Body of pancreas (tissue), 4 donors: ENCODE measurements around the gene PDE6B. TPM values are rescaled to one million over a fixed set of nuclear protein-coding genes. Genes with fewer than 3 reads are reported as not detected.

ENCODE experiments used
- ATAC-seq: fragments of 150-250 bp; one replicate; pipeline ENCODE4 v1.9.1; 2016
- DNase-seq, 4 donors: peaks; one replicate each; pipeline ENCODE4 v3.0.0-alpha.2; 2019
- H3K27ac ChIP-seq, 4 donors: fragments of 200-600 bp; sonication (generic); 1 replicate in 3 of 4; 2 replicates in 1 of 4; pipeline versions ENCODE4 v1.5.1 to v1.6.1; 2016 to 2019; ENCODE audit warnings: mild to moderate bottlenecking in 1 of 4, mixed read lengths in 1 of 4, moderate library complexity in 1 of 4
- H3K27me3 ChIP-seq, 2 donors: fragments of 200-600 bp; sonication (generic); one replicate each; pipeline ENCODE4 v1.6.0; 2016; ENCODE audit warnings: mild to moderate bottlenecking in 1 of 2
- H3K36me3 ChIP-seq, 2 donors: fragments of 200-600 bp; sonication (generic); replicated peaks in 1 of 2; 2 replicates each; pipeline ENCODE4 v1.5.1; 2016; ENCODE audit warnings: low read depth in 2 of 2; ENCODE audit not compliant: insufficient read depth in 1 of 2
- H3K4me1 ChIP-seq: fragments of 200-600 bp; sonication (generic); one replicate; pipeline ENCODE4 v1.6.0; 2016
- H3K4me3 ChIP-seq, 2 donors: fragments of 200-600 bp; sonication (generic); 1 replicate in 1 of 2; 2 replicates in 1 of 2; pipeline ENCODE4 v1.5.1; 2016 to 2019
- H3K9me3 ChIP-seq, 3 donors: fragments of 200-600 bp; sonication (generic); 1 replicate in 2 of 3; 2 replicates in 1 of 3; pipeline ENCODE4 v1.5.1; 2016
- CTCF ChIP-seq, 7 experiments: fragments of 450-650 bp in 4 of 7; fragments of 200-600 bp in 3 of 7; sonication (generic) in 3 of 7; IDR thresholded peaks; one replicate each; pipeline ENCODE4 v1.5.1; 2016 to 2019; ENCODE audit warnings: antibody characterized with exemption in 7 of 7
- POLR2A ChIP-seq, 3 donors: fragments of 450-650 bp; IDR thresholded peaks; one replicate each; pipeline ENCODE4 v1.6.1; 2016; ENCODE audit warnings: antibody characterized with exemption in 3 of 3, mild to moderate bottlenecking in 2 of 3
- WGBS, 2 donors: methylation state at CpG; one replicate each; pipeline ENCODE4 v1.1.5; 2017; 5-methylcytosine and 5-hydroxymethylcytosine counted together
- intact Hi-C: fragments of 100-400 bp; cut with DNase I; formaldehyde crosslinking; loops from one replicate; pipeline ENCODE4 v1.15.1; 2023
- total RNA-seq, 2 donors: library from RNA; depleted of rRNA; stranded (reverse); fragments of >200 nt; gene quantifications; one replicate each; pipeline ENCODE4 v1.1.0, GENCODE V29; 2016

PDE6B gene
- total RNA-seq, 2 donors from 2014 or later = 0.26 TPM; not detected in 1

DNA sequence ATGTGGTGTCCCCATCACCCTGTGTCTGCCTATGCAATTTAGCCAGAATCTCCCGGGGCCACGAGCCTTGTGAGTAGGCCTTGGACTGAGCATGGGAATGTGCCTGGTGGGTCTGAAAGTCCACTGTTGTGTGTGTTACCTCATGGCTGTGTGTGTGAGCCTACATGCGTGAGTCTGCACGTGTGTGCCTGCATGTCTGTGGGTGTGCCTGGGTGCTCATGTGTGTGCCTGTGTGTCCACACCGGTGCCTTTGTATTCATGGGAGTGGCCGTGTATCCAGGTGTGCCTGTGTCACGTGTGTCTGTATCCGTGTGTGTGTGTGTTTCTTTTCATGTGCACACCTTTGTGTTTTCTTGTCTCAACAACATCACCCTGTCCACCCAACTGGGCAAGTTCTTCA lies 34.5 kb downstream of the PDE6B start:
- peaks cover 13% of the 10 kb centered on the region for H3K4me1 ChIP-seq
- no peak for ATAC-seq
- no peak overlapping the region for H3K4me3 ChIP-seq
- intact Hi-C loops = no loop called here
- H3K27me3 ChIP-seq = no peaks in the 10 kb centered on the region
- no peaks in the 10 kb centered on the region for H3K9me3 ChIP-seq
- 82% methylated on average over 8 of the region's 8 CpGs; no CpG with 5 or more reads in 1 of the 2 donors for WGBS, 2 donors
- no peak overlapping the region for H3K27ac ChIP-seq
- no peaks in the 10 kb centered on the region for H3K36me3 ChIP-seq
- DNase-seq = no peak
- TF ChIP-seq CTCF (IDR thresholded peaks at IDR 0.05) = no peak
- TF ChIP-seq POLR2A (IDR thresholded peaks at IDR 0.05) = no peak

GRCh38 chr4:660401-660800 lies 35.0 kb downstream of the PDE6B start:
- DNase-seq = no peak
- Histone ChIP-seq H3K9me3 (no peaks in the 10 kb centered on the region), H3K27ac (no peak overlapping the region), H3K4me3 (no peak overlapping the region), H3K36me3 (no peaks in the 10 kb centered on the region), H3K4me1 (peaks cover 13% of the 10 kb centered on the region), H3K27me3 (no peaks in the 10 kb centered on the region)
- ATAC-seq = no peak
- intact Hi-C loops = no loop called here
- 72 to 82% methylated on average over 8 to 10 of the region's 10 CpGs for WGBS, 2 donors
- no peak for TF ChIP-seq CTCF (IDR thresholded peaks at IDR 0.05)
- TF ChIP-seq POLR2A (IDR thresholded peaks at IDR 0.05) = no peak

DNA sequence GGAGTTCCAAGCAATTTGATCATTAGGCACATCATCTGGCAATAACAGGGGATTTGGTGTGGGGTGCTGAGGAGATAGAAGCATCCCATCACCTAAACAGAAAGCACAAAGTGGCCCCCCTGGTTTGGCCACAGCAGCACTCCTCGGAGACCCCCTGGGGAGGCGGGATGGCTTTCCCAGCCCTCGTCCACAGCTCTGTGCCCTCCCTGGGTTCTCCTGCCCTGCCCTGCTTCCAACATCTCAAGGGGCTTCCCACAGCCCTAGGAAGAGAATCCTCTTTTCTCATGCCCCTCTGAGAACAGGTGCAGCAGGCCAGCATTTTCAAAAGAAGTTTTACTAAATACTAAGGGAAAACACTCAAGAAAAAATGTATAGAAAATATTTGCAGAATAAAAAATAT lies 35.9 kb downstream of the PDE6B start:
- ATAC-seq (no peak), DNase-seq (no peak)
- no peaks in the 10 kb centered on the region for H3K27me3 ChIP-seq
- intact Hi-C loops = no loop called here
- H3K4me1 ChIP-seq = peaks cover 13% of the 10 kb centered on the region
- H3K4me3 ChIP-seq = no peak overlapping the region
- H3K27ac ChIP-seq = no peak overlapping the region
- TF ChIP-seq CTCF (IDR thresholded peaks at IDR 0.05) (no peak), POLR2A (IDR thresholded peaks at IDR 0.05) (no peak)
- H3K36me3 ChIP-seq = no peaks in the 10 kb centered on the region
- H3K9me3 ChIP-seq = no peaks in the 10 kb centered on the region
- 63 to 82% methylated on average over 3 of the region's 3 CpGs for WGBS, 2 donors

DNA sequence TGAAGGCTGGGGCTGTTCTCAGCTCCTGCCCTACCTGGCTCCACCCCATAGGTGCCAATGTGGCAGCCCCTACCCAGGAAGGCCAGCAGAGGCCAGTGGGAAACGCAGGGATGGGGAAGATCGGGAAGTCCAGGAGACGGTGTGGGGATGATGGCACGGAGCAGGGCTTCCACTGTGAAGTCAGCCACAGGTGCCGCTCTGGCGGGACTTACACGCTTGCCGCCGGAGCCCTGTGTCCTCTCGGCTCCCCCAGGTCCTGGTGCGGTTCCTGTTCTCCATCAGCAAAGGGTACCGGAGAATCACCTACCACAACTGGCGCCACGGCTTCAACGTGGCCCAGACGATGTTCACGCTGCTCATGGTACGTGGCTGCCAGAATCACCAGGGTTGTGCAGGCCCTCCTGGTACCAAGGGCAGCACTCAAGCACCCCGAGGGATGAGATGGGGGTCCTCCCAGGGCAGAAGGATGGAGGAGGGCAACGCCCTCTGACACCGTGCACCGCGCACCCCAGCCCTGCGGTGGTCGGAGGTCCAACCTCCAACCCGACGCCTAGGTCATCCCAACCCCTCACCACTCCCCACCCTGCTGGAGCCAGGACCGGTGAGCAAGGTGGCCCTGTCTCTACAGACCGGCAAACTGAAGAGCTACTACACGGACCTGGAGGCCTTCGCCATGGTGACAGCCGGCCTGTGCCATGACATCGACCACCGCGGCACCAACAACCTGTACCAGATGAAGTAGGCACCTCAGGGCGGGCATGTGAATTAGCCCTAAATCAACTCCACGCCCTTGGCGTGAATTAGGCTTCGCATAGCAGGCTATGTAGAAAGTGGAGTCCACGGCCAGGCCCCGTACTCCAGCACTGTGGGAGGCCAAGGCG lies 36.7 kb downstream of the PDE6B start:
- H3K27ac ChIP-seq = no peak overlapping the region
- H3K36me3 ChIP-seq = no peaks in the 10 kb centered on the region
- WGBS, 2 donors = 91% methylated on average over 13 to 42 of the region's 42 CpGs
- DNase-seq (no peak), ATAC-seq (no peak)
- H3K4me1 ChIP-seq = peaks cover 13% of the 10 kb centered on the region
- H3K27me3 ChIP-seq = no peaks in the 10 kb centered on the region
- intact Hi-C loops = no loop called here
- H3K9me3 ChIP-seq = no peaks in the 10 kb centered on the region
- TF ChIP-seq CTCF (IDR thresholded peaks at IDR 0.05) (no peak), POLR2A (IDR thresholded peaks at IDR 0.05) (no peak)
- no peak overlapping the region for H3K4me3 ChIP-seq

- 29 to 50% methylated on average over 18 to 20 of the region's 20 CpGs for WGBS, 2 donors
- H3K36me3 ChIP-seq = no peaks in the 10 kb centered on the region
- DNase-seq (no peak), ATAC-seq (no peak)
- H3K4me3 ChIP-seq = peak overlapping the region in 1 of 2 donors; percentile 31
- no peaks in the 10 kb centered on the region for H3K9me3 ChIP-seq
- intact Hi-C loops = no loop called here
- no peak overlapping the region for H3K27ac ChIP-seq
- peaks cover 13% of the 10 kb centered on the region for H3K4me1 ChIP-seq
- TF ChIP-seq POLR2A (IDR thresholded peaks at IDR 0.05) (no peak), CTCF (IDR thresholded peaks at IDR 0.05) (no peak)
- no peaks in the 10 kb centered on the region for H3K27me3 ChIP-seq
Observed at GRCh38 chr4:663046-663437, 37.7 kb downstream of the PDE6B start.
